Parathyroid adenoma (tissue), 2 donors: ENCODE results near the gene NAA15.
"Not testable (repeated sequence)": the region's sequence is repeated elsewhere in the genome, so short reads cannot be mapped to it uniquely, and the experiment has no call there.

Source experiments
- H2AFZ ChIP-seq: fragments of 300-600 bp; sonication (generic); one replicate; pipeline ENCODE4 v1.7.0; 2017; ENCODE audit warnings: antibody characterized with exemption, mild to moderate bottlenecking
- H3K27ac ChIP-seq: fragments of 300-600 bp; sonication (generic); one replicate; pipeline ENCODE4 v1.7.0; 2017
- H3K27me3 ChIP-seq: fragments of 300-600 bp; sonication (generic); one replicate; pipeline ENCODE4 v1.7.0; 2017; ENCODE audit warnings: low read length; ENCODE audit not compliant: control insufficient read depth, insufficient read depth
- H3K36me3 ChIP-seq: fragments of 300-600 bp; sonication (generic); one replicate; pipeline ENCODE4 v1.7.0; 2017; ENCODE audit warnings: low read length; ENCODE audit not compliant: control insufficient read depth, insufficient read depth
- H3K4me1 ChIP-seq: fragments of 300-600 bp; sonication (generic); one replicate; pipeline ENCODE4 v1.7.0; 2017; ENCODE audit warnings: control low read depth
- H3K4me2 ChIP-seq: fragments of 300-600 bp; sonication (generic); one replicate; pipeline ENCODE4 v1.7.0; 2017; ENCODE audit warnings: low read length
- H3K4me3 ChIP-seq: fragments of 300-600 bp; sonication (generic); one replicate; pipeline ENCODE4 v1.7.0; 2017; ENCODE audit warnings: low read depth, low read length
- H3K79me2 ChIP-seq: fragments of 300-600 bp; sonication (generic); one replicate; pipeline ENCODE4 v1.7.0; 2017; ENCODE audit warnings: control low read depth
- H3K9ac ChIP-seq: fragments of 300-600 bp; sonication (generic); one replicate; pipeline ENCODE4 v1.7.0; 2017; ENCODE audit warnings: mild to moderate bottlenecking
- H3K9me3 ChIP-seq: fragments of 300-600 bp; sonication (generic); one replicate; pipeline ENCODE4 v1.7.0; 2017; ENCODE audit warnings: low read length; ENCODE audit not compliant: control insufficient read depth
- CTCF ChIP-seq: fragments of 300-600 bp; sonication (generic); IDR thresholded peaks from one replicate; pipeline ENCODE4 v1.7.0; 2017; ENCODE audit warnings: antibody characterized with exemption, mild to moderate bottlenecking
- donor health status: primary hyperparathyroidism.

The NAA15 gene

GRCh38 chr4:139465922-139466321 is 164.6 kb downstream of the NAA15 start:
- Histone ChIP-seq H3K27me3 (no peaks in the 10 kb centered on the region), H2AFZ (no peak overlapping the region), H3K4me2 (no peak overlapping the region), H3K79me2 (peaks cover 6% of the 10 kb centered on the region), H3K36me3 (no peaks in the 10 kb centered on the region), H3K27ac (no peak overlapping the region), H3K9ac (no peak overlapping the region), H3K4me1 (no peaks in the 10 kb centered on the region), H3K9me3 (no peaks in the 10 kb centered on the region), H3K4me3 (no peak overlapping the region)
- TF ChIP-seq CTCF, result no peak

DNA sequence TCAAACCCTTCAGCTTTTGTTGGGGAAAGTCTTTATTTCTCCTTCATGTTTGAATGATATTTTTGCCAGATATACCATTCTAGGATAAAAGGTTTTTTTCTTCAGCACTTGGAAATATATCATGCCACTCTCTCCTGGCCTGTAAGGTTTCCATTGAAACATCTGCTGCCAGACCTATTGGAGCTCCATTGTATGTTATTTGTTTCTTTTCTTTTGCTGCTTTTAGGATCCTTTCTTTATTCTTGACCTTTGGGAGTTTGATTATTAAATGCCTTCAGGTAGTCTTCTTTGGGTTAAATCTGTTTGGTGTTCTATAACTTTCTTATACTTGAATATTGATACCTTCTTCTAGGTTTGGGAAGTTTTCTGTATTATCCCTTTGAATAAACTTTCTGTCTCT is 167.5 kb downstream of the NAA15 start:
- not testable (repeated sequence) for H3K27ac ChIP-seq, H3K79me2 ChIP-seq, H3K4me2 ChIP-seq, H3K9me3 ChIP-seq, H3K4me1 ChIP-seq, H3K9ac ChIP-seq, H3K4me3 ChIP-seq, H2AFZ ChIP-seq, H3K27me3 ChIP-seq, H3K36me3 ChIP-seq

DNA sequence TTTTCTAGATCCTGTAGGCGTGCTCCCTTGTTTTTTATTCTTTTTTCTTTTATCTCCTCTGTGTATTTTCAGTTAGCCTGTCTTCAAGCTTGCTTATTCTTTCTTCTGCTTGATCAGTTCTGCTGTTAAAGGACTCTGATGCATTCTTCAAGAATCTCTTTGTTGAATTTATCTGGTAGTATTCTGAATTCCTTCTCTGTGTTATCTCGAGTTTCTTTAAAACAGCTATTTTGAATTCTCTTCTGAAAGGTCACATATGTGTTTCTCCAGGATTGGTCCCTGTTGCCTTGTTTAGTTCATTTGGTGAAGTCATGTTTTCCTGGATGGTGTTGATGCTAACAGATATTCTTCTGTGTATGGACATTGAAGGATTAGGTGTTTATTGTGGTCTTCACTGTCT is 167.9 kb downstream of the NAA15 start:
- H3K4me1 ChIP-seq, result no peaks in the 10 kb centered on the region
- no peak overlapping the region for H3K4me3 ChIP-seq
- H3K79me2 ChIP-seq, result peaks cover 2% of the 10 kb centered on the region
- H3K27ac ChIP-seq, result no peak overlapping the region
- H3K4me2 ChIP-seq, result no peak overlapping the region
- no peaks in the 10 kb centered on the region for H3K36me3 ChIP-seq
- no peak for TF ChIP-seq CTCF
- H2AFZ ChIP-seq, result no peak overlapping the region
- H3K9ac ChIP-seq, result no peak overlapping the region
- no peaks in the 10 kb centered on the region for H3K9me3 ChIP-seq
- no peaks in the 10 kb centered on the region for H3K27me3 ChIP-seq
